ENCODE data around the gene WDR27. TPM values are rescaled to one million over a fixed set of nuclear protein-coding genes. Genes with fewer than 3 reads are reported as not detected.
A peak's percentile ranks its signal among the peaks of the same experiment; 100 is the strongest.

The WDR27 gene
- total RNA-seq, 1 donor from 2014 or later, result 24.5 TPM

GRCh38 chr6:169656546-169657283 is 45.1 kb downstream of the WDR27 start:
- H3K27ac ChIP-seq (ENCODE audit: low read depth, low read length), result no peak overlapping the region
- H3K9me3 ChIP-seq (ENCODE audit: control insufficient read depth in 3 of 3, low read length in 3 of 3), result no peaks in the 10 kb centered on the region
- no peak overlapping the region for H3K9ac ChIP-seq (ENCODE audit: low read depth in 1 of 3, low read length in 3 of 3)
- H3K4me1 ChIP-seq (ENCODE audit: control insufficient read depth in 3 of 3, insufficient read depth in 3 of 3, low read length in 3 of 3), result peaks cover 0 to 5% (median 2%) of the 10 kb centered on the region in 3 donors
- H3K27me3 ChIP-seq (ENCODE audit: control insufficient read depth in 3 of 3, insufficient read depth in 3 of 3, low read length in 3 of 3), result no peaks in the 10 kb centered on the region
- H3K4me3 ChIP-seq (ENCODE audit: low read length in 3 of 3), result no peak overlapping the region
- H3K36me3 ChIP-seq (ENCODE audit: control insufficient read depth in 3 of 3, insufficient read depth in 3 of 3, low read length in 3 of 3), result peaks cover 12 to 37% (median 18%) of the 10 kb centered on the region in 3 donors

DNA sequence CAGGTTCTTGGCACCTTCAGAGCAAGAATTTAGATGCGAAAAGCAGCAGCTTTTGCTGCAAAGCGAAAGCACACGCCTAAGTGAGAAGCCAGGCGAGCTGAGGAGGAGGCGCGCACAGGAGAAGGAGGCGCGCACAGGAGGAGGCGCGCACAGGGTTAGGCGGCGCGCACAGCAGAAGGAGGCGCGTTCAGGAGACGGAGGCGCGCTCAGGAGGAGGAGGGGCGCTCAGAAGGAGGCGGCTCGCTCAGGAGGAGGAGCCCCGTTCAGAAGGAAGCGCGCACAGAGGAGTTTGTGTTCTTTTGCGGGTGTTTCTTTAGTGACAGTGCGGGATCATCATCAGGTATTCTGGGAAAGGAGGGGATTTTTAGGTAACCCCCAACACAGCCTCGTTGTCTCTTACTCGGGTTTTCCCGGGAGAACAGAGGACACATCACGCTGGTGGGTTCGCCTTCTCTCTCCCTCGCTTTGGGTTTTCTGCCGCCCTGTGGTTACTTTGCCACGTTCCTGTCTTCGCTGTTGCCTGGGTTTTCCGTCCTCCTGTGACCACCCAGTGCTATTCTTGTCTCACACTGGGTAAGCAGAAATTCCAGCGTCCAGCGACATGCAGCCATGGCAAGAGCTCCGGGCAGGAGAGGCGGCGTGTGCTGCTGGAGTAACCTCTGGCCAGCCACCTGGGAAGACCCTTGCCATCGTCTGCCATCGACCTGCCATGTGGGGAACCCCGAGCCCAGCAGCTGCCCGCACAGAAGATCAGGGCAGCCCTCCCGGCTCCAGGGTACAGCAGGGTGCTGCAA is 47.0 kb downstream of the WDR27 start:
- Histone ChIP-seq H3K4me1 (ENCODE audit: control insufficient read depth in 3 of 3, insufficient read depth in 3 of 3, low read length in 3 of 3) (peaks cover 0 to 5% (median 2%) of the 10 kb centered on the region in 3 donors), H3K4me3 (ENCODE audit: low read length in 3 of 3) (peak overlapping the region in 2 of 3 donors; percentile 78 to 84), H3K27me3 (ENCODE audit: control insufficient read depth in 3 of 3, insufficient read depth in 3 of 3, low read length in 3 of 3) (no peaks in the 10 kb centered on the region), H3K27ac (ENCODE audit: low read depth, low read length) (no peak overlapping the region), H3K36me3 (ENCODE audit: control insufficient read depth in 3 of 3, insufficient read depth in 3 of 3, low read length in 3 of 3) (peaks cover 15 to 39% (median 20%) of the 10 kb centered on the region in 3 donors), H3K9ac (ENCODE audit: low read depth in 1 of 3, low read length in 3 of 3) (peak overlapping the region in 2 of 3 donors; percentile 80 to 87), H3K9me3 (ENCODE audit: control insufficient read depth in 3 of 3, low read length in 3 of 3) (no peaks in the 10 kb centered on the region)

DNA sequence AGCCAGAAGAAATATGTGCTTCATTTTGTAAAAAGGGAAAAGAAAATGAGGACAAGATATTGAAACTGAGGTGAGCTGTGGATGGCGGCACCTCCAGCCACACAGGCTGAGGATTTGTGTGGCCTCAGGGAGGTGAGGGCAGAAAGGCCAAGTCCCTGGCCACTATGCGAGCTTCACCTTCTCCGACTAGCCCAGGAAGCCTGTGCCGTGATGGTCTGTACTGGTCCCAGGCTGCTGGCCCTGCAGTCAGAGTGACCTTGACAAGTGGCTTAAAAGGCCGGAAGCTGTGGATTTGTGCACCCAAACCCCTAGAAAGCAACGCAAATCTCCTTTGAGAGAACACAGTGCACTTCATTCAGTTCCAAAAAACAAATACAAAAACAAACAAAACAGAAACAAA is 48.1 kb downstream of the WDR27 start:
- H3K4me3 ChIP-seq (ENCODE audit: low read length in 3 of 3), result peak overlapping the region in 1 of 3 donors; percentile 3

GRCh38 chr6:169652896-169653295 is 48.9 kb downstream of the WDR27 start:
- no peaks in the 10 kb centered on the region for H3K9me3 ChIP-seq (ENCODE audit: control insufficient read depth in 3 of 3, low read length in 3 of 3)
- H3K9ac ChIP-seq (ENCODE audit: low read depth in 1 of 3, low read length in 3 of 3), result no peak overlapping the region
- peaks cover 9 to 26% (median 12%) of the 10 kb centered on the region in 3 donors for H3K36me3 ChIP-seq (ENCODE audit: control insufficient read depth in 3 of 3, insufficient read depth in 3 of 3, low read length in 3 of 3)
- H3K4me1 ChIP-seq (ENCODE audit: control insufficient read depth in 3 of 3, insufficient read depth in 3 of 3, low read length in 3 of 3), result peaks cover 0 to 5% (median 2%) of the 10 kb centered on the region in 3 donors
- no peak overlapping the region for H3K27ac ChIP-seq (ENCODE audit: low read depth, low read length)
- no peak overlapping the region for H3K4me3 ChIP-seq (ENCODE audit: low read length in 3 of 3)
- H3K27me3 ChIP-seq (ENCODE audit: control insufficient read depth in 3 of 3, insufficient read depth in 3 of 3, low read length in 3 of 3), result no peaks in the 10 kb centered on the region

More for the DNA sequence above, 48.1 kb downstream of the WDR27 start:
- H3K4me1 ChIP-seq (ENCODE audit: control insufficient read depth in 3 of 3, insufficient read depth in 3 of 3, low read length in 3 of 3), result peaks cover 0 to 5% (median 2%) of the 10 kb centered on the region in 3 donors
- no peak overlapping the region for H3K9ac ChIP-seq (ENCODE audit: low read depth in 1 of 3, low read length in 3 of 3)
- H3K27ac ChIP-seq (ENCODE audit: low read depth, low read length), result no peak overlapping the region
- H3K9me3 ChIP-seq (ENCODE audit: control insufficient read depth in 3 of 3, low read length in 3 of 3), result no peaks in the 10 kb centered on the region
- H3K36me3 ChIP-seq (ENCODE audit: control insufficient read depth in 3 of 3, insufficient read depth in 3 of 3, low read length in 3 of 3), result peaks cover 9 to 30% (median 15%) of the 10 kb centered on the region in 3 donors
- H3K27me3 ChIP-seq (ENCODE audit: control insufficient read depth in 3 of 3, insufficient read depth in 3 of 3, low read length in 3 of 3), result no peaks in the 10 kb centered on the region

DNA sequence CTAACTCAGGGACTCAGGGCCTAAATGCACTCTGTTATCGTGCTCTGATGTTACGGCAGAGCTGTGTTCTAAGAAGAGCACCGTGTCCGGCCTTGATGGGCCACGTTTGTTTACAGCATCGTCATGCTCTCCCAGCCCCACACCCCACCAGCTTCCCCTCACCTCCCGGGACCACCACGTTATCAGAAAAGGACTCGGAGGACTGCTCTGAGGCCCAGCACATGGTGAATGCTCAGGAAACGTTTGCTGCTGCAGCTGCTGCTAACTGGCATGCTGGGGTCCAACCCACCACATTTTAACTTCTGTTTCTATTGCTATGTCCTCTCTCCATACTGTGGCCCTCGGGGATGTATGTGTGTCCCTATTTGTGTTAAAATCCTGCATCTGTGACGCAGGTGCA is 50.3 kb downstream of the WDR27 start:
- no peak overlapping the region for H3K9ac ChIP-seq (ENCODE audit: low read depth in 1 of 3, low read length in 3 of 3)
- peaks cover 4 to 13% (median 8%) of the 10 kb centered on the region in 3 donors for H3K36me3 ChIP-seq (ENCODE audit: control insufficient read depth in 3 of 3, insufficient read depth in 3 of 3, low read length in 3 of 3)
- peaks cover 0 to 5% (median 2%) of the 10 kb centered on the region in 3 donors for H3K4me1 ChIP-seq (ENCODE audit: control insufficient read depth in 3 of 3, insufficient read depth in 3 of 3, low read length in 3 of 3)
- H3K27me3 ChIP-seq (ENCODE audit: control insufficient read depth in 3 of 3, insufficient read depth in 3 of 3, low read length in 3 of 3), result no peaks in the 10 kb centered on the region
- H3K4me3 ChIP-seq (ENCODE audit: low read length in 3 of 3), result no peak overlapping the region
- no peak overlapping the region for H3K27ac ChIP-seq (ENCODE audit: low read depth, low read length)
- H3K9me3 ChIP-seq (ENCODE audit: control insufficient read depth in 3 of 3, low read length in 3 of 3), result no peaks in the 10 kb centered on the region

GRCh38 chr6:169650959-169651292 is 50.9 kb downstream of the WDR27 start:
- Histone ChIP-seq H3K9ac (ENCODE audit: low read depth in 1 of 3, low read length in 3 of 3) (no peak overlapping the region), H3K27ac (ENCODE audit: low read depth, low read length) (no peak overlapping the region), H3K36me3 (ENCODE audit: control insufficient read depth in 3 of 3, insufficient read depth in 3 of 3, low read length in 3 of 3) (peaks cover 4 to 13% (median 8%) of the 10 kb centered on the region in 3 donors), H3K4me1 (ENCODE audit: control insufficient read depth in 3 of 3, insufficient read depth in 3 of 3, low read length in 3 of 3) (peaks cover 0 to 5% (median 2%) of the 10 kb centered on the region in 3 donors), H3K27me3 (ENCODE audit: control insufficient read depth in 3 of 3, insufficient read depth in 3 of 3, low read length in 3 of 3) (no peaks in the 10 kb centered on the region), H3K4me3 (ENCODE audit: low read length in 3 of 3) (no peak overlapping the region), H3K9me3 (ENCODE audit: control insufficient read depth in 3 of 3, low read length in 3 of 3) (no peaks in the 10 kb centered on the region)

GRCh38 chr6:169650241-169650958 is 51.4 kb downstream of the WDR27 start:
- Histone ChIP-seq H3K27ac (ENCODE audit: low read depth, low read length) (no peak overlapping the region), H3K4me3 (ENCODE audit: low read length in 3 of 3) (no peak overlapping the region), H3K36me3 (ENCODE audit: control insufficient read depth in 3 of 3, insufficient read depth in 3 of 3, low read length in 3 of 3) (peaks cover 4 to 13% (median 8%) of the 10 kb centered on the region in 3 donors), H3K9ac (ENCODE audit: low read depth in 1 of 3, low read length in 3 of 3) (no peak overlapping the region), H3K4me1 (ENCODE audit: control insufficient read depth in 3 of 3, insufficient read depth in 3 of 3, low read length in 3 of 3) (peaks cover 0 to 5% (median 2%) of the 10 kb centered on the region in 3 donors), H3K9me3 (ENCODE audit: control insufficient read depth in 3 of 3, low read length in 3 of 3) (no peaks in the 10 kb centered on the region), H3K27me3 (ENCODE audit: control insufficient read depth in 3 of 3, insufficient read depth in 3 of 3, low read length in 3 of 3) (no peaks in the 10 kb centered on the region)

- Histone ChIP-seq H3K4me3 (ENCODE audit: low read length in 3 of 3) (no peak overlapping the region), H3K4me1 (ENCODE audit: control insufficient read depth in 3 of 3, insufficient read depth in 3 of 3, low read length in 3 of 3) (peaks cover 0 to under 1% (median 0%) of the 10 kb centered on the region in 3 donors), H3K9me3 (ENCODE audit: control insufficient read depth in 3 of 3, low read length in 3 of 3) (no peaks in the 10 kb centered on the region), H3K36me3 (ENCODE audit: control insufficient read depth in 3 of 3, insufficient read depth in 3 of 3, low read length in 3 of 3) (peaks cover 4 to 9% (median 8%) of the 10 kb centered on the region in 3 donors), H3K27me3 (ENCODE audit: control insufficient read depth in 3 of 3, insufficient read depth in 3 of 3, low read length in 3 of 3) (no peaks in the 10 kb centered on the region), H3K9ac (ENCODE audit: low read depth in 1 of 3, low read length in 3 of 3) (no peak overlapping the region), H3K27ac (ENCODE audit: low read depth, low read length) (no peak overlapping the region)
Observed at GRCh38 chr6:169648617-169649016, 53.2 kb downstream of the WDR27 start.

DNA sequence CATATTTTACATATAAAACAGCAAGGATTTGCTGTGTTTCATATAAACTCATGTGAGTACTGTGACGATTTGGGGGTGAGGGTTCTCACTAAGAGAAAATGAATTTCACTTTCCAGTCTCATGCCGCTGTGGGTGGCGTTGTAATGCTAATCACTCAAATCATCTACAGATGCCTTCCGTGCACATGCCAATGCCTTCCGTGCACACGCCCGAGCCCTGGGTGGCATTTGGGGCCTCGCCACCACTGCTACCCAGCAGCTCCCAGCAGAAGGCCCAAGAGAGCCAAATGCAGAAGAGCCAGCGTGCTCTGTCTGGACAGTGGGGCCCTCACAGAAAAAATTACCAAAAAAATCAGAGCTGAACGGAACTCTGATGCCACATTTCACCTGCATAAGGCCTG is 53.7 kb downstream of the WDR27 start:
- peaks cover 4 to 9% (median 8%) of the 10 kb centered on the region in 3 donors for H3K36me3 ChIP-seq (ENCODE audit: control insufficient read depth in 3 of 3, insufficient read depth in 3 of 3, low read length in 3 of 3)
- no peaks in the 10 kb centered on the region for H3K4me1 ChIP-seq (ENCODE audit: control insufficient read depth in 3 of 3, insufficient read depth in 3 of 3, low read length in 3 of 3)
- H3K4me3 ChIP-seq (ENCODE audit: low read length in 3 of 3), result no peak overlapping the region
- no peaks in the 10 kb centered on the region for H3K9me3 ChIP-seq (ENCODE audit: control insufficient read depth in 3 of 3, low read length in 3 of 3)
- no peak overlapping the region for H3K9ac ChIP-seq (ENCODE audit: low read depth in 1 of 3, low read length in 3 of 3)
- no peaks in the 10 kb centered on the region for H3K27me3 ChIP-seq (ENCODE audit: control insufficient read depth in 3 of 3, insufficient read depth in 3 of 3, low read length in 3 of 3)
- no peak overlapping the region for H3K27ac ChIP-seq (ENCODE audit: low read depth, low read length)
